GM12878 (cell line): Measurements from ENCODE around the gene ICAM2. TPM values are rescaled to one million over a fixed set of nuclear protein-coding genes. Genes with fewer than 3 reads are reported as not detected.
"Not testable (repeated sequence)": the region's sequence is repeated elsewhere in the genome, so short reads cannot be mapped to it uniquely, and the experiment has no call there.

Experiments
- ATAC-seq: fragments of 200-7000 bp; cut with Tn5 transposase; 3 replicates; pipeline ENCODE4 v1.9.1; 2020; ENCODE audit warnings: mild to moderate bottlenecking, moderate library complexity
- BruUV-seq: library from RNA; stranded (reverse); fragments of 400-500 nt; replicated peaks from 2 replicates; lab custom pipeline; 2021; lab: Mats Ljungman, UMichigan
- CTCF ChIA-PET: fragments of 300-600 bp; sonication (Branson Sonifier 250); formaldehyde crosslinking; extraction: SDS; loops from one replicate; lab custom pipeline; 2021; ENCODE audit warnings: inconsistent platforms; lab: Yijun Ruan, JAX
- POLR2A ChIA-PET: fragments of 350-600 bp; formaldehyde crosslinking; extraction: SDS; loops from one replicate; lab custom pipeline; 2021; ENCODE audit warnings: inconsistent platforms; lab: Charles Lee
- RAD21 ChIA-PET: fragments of 300-600 bp; sonication (Branson Sonifier 250); formaldehyde crosslinking; loops from one replicate; lab custom pipeline; 2023; ENCODE audit warnings: antibody characterized with exemption; ENCODE audit not compliant: unreplicated experiment; lab: Charles Lee
- SMC1A ChIA-PET: fragments of 300-600 bp; sonication (Branson Sonifier 250); formaldehyde crosslinking; loops from one replicate; lab custom pipeline; 2023; ENCODE audit not compliant: unreplicated experiment, uncharacterized antibody; lab: Charles Lee
- DNase-seq: peaks from one replicate; pipeline ENCODE4 v3.0.0-alpha.2; 2011; ENCODE audit warnings: low read depth, low spot score
- FAIRE-seq: peaks from 3 replicates; lab custom pipeline; 2011; peaks lifted over from hg19 to GRCh38; lab: Jason Lieb, UNC
- H2AFZ ChIP-seq: 2 replicates; pipeline ENCODE4 v1.6.0; 2011; ENCODE audit warnings: low read depth, low read length, control low read depth; ENCODE audit not compliant: control insufficient read depth
- H3K27ac ChIP-seq: 2 replicates; pipeline ENCODE4 v1.5.1; 2011; ENCODE audit warnings: control low read depth; ENCODE audit not compliant: control insufficient read depth, insufficient read depth
- H3K27me3 ChIP-seq, 2 experiments: replicated peaks in 1 of 2; 2 replicates each; pipeline versions ENCODE4 v1.6.0 to v1.6.1; 2011; ENCODE audit warnings: low read length in 1 of 2; ENCODE audit not compliant: control insufficient read depth in 2 of 2, insufficient read depth in 2 of 2
- H3K36me3 ChIP-seq, 2 experiments: 2 replicates each; pipeline ENCODE4 v1.5.1; 2011; ENCODE audit warnings: low read length in 1 of 2; ENCODE audit not compliant: control insufficient read depth in 2 of 2, insufficient read depth in 2 of 2
- H3K4me1 ChIP-seq: 2 replicates; pipeline ENCODE4 v1.6.1; 2011; ENCODE audit warnings: mild to moderate bottlenecking, low read length, moderate library complexity, mixed read lengths; ENCODE audit not compliant: control insufficient read depth, insufficient read depth
- H3K4me2 ChIP-seq: 2 replicates; pipeline ENCODE4 v1.6.0; 2011; ENCODE audit warnings: control low read depth; ENCODE audit not compliant: control insufficient read depth, insufficient read depth
- H3K4me3 ChIP-seq: fragments of 200-600 bp; sonication (generic); 2 replicates; pipeline ENCODE4 v1.5.1; 2016
- H3K79me2 ChIP-seq: 2 replicates; pipeline ENCODE4 v1.6.0; 2011; ENCODE audit warnings: low read length; ENCODE audit not compliant: control insufficient read depth, insufficient read depth
- H3K9ac ChIP-seq: 2 replicates; pipeline ENCODE4 v1.8.0; 2011; ENCODE audit warnings: low read length, control low read depth, mixed read lengths; ENCODE audit not compliant: control insufficient read depth, insufficient read depth
- H3K9me3 ChIP-seq: replicated peaks from 3 replicates; pipeline ENCODE4 v1.5.1; 2011; ENCODE audit warnings: mild to moderate bottlenecking, low read length; ENCODE audit not compliant: control insufficient read depth, insufficient read depth
- H4K20me1 ChIP-seq: 2 replicates; pipeline ENCODE4 v1.6.0; 2011; ENCODE audit not compliant: control insufficient read depth, insufficient read depth
- BCL3 ChIP-seq: IDR thresholded peaks from 2 replicates; pipeline ENCODE4 v1.6.1; 2011; ENCODE audit warnings: borderline replicate concordance, low read depth, mild to moderate bottlenecking, moderate library complexity, low read length; ENCODE audit not compliant: insufficient read depth, poor library complexity, severe bottlenecking
- ZSCAN29 ChIP-seq: fragments of 450-650 bp; IDR thresholded peaks from 2 replicates; pipeline ENCODE4 v1.6.1; 2017; ENCODE audit warnings: mild to moderate bottlenecking, moderate library complexity
- WGBS: methylation state at CpG from one replicate; pipeline ENCODE4 v1.1.6; 2016; ENCODE audit warnings: low lambda C conversion rate; ENCODE audit not compliant: insufficient replicate concordance, insufficient coverage; ENCODE audit errors: missing lambda C conversion rate; 5-methylcytosine and 5-hydroxymethylcytosine counted together
- in situ Hi-C: fragments of 300-500 bp; cut with MboI; formaldehyde crosslinking; loops from 9 replicates; pipeline ENCODE4 v1.14.3; 2018; ENCODE audit warnings: mixed read lengths
- intact Hi-C: fragments of 100-400 bp; cut with micrococcal nuclease; formaldehyde crosslinking; loops from one replicate; pipeline ENCODE4 v1.14.2; 2022; ENCODE audit not compliant: unreplicated experiment
- polyA plus RNA-seq, 11 experiments: library from polyadenylated mRNA; depleted of rRNA in 4 of 11; unstranded in 6 of 11; stranded (reverse) in 5 of 11; fragments of >200 nt; fragmentation: Nextera tagmentation in 4 of 11; fragmentation: Illumina TruSeq in 1 of 11; extraction: Ambion mirVana in 4 of 11; extraction: Trizol in 1 of 11; gene quantifications; 1 replicate in 1 of 11; 2 replicates in 10 of 11; pipeline versions ENCODE4 v1.2.1 to v1.2.3, GENCODE V29; 2011 to 2016; ENCODE audit warnings: inconsistent platforms in 2 of 11, missing spikeins in 2 of 11, low read depth in 1 of 11
- total RNA-seq, 4 experiments: library from RNA; depleted of rRNA in 3 of 4; stranded (reverse); fragments of >200 nt in 3 of 4; fragmentation: Illumina TruSeq in 1 of 4; extraction: Trizol in 1 of 4; gene quantifications; 2 replicates each; pipeline versions ENCODE4 v1.2.1 to v1.2.3, GENCODE V29; 2013 to 2021

The ICAM2 gene
- total and polyA plus RNA-seq, 10 of the 15 experiments (the other 5 are each of a cell fraction or from before 2014, with no cell fraction given), result 23.6 to 108 (median 58.1) TPM

- TF ChIP-seq BCL3 (no peak), ZSCAN29 (no peak)
- TF ChIP-seq, all 136 proteins: peak for 0
These were observed 37.1 kb downstream of the ICAM2 start (continued) for GRCh38 chr17:63983320-63983719.

- POLR2A ChIA-PET, result not testable (repeated sequence)
These were observed 37.8 kb downstream of the ICAM2 start for GRCh38 chr17:63982641-63983040.

More at GRCh38 chr17:63982641-63983040, 37.8 kb downstream of the ICAM2 start:
- ATAC-seq, H3K4me1 ChIP-seq, in situ Hi-C loops, H3K4me2 ChIP-seq, SMC1A ChIA-PET, H4K20me1 ChIP-seq, H3K27ac ChIP-seq, FAIRE-seq, H3K36me3 ChIP-seq, BruUV-seq, H3K79me2 ChIP-seq, DNase-seq, H3K9ac ChIP-seq, H2AFZ ChIP-seq, intact Hi-C loops, H3K27me3 ChIP-seq, H3K9me3 ChIP-seq, H3K4me3 ChIP-seq: not testable (repeated sequence)
- ChIA-PET CTCF (interaction anchor here (0.6 to 1.1 kb wide), 3 partner anchors 35 to 316 kb away, joined by 3 to 4 read pairs (median 3); partner anchors contain the start of gene CSHL1), RAD21 (interaction anchor here (0.7 kb wide), 1 partner anchor 149 kb away, joined by 3 read pairs; no protein-coding TSS in a partner anchor)
- WGBS, result 50% methylated on average over 2 of the region's 2 CpGs
